Endothelial cell of umbilical vein (primary cell): ENCODE data around the gene MORC2. TPM values are rescaled to one million over a fixed set of nuclear protein-coding genes. Genes with fewer than 3 reads are reported as not detected.

Experiments
- BruUV-seq: library from RNA; stranded (reverse); fragments of 400-500 nt; replicated peaks from 2 replicates; lab custom pipeline; 2021; lab: Mats Ljungman, UMichigan
- CTCF ChIA-PET: fragments of 300-600, 350-600 bp; sonication (Branson Sonifier 250); formaldehyde crosslinking; loops from one replicate; lab custom pipeline; 2021; ENCODE audit warnings: antibody characterized with exemption, inconsistent platforms; lab: Charles Lee
- POLR2A ChIA-PET: fragments of 300-600, 350-600 bp; sonication (Branson Sonifier 250); formaldehyde crosslinking; loops from one replicate; lab custom pipeline; 2021; ENCODE audit warnings: antibody characterized with exemption, inconsistent platforms; lab: Charles Lee
- DNase-seq: peaks from one replicate; pipeline ENCODE4 v3.0.0-alpha.2; 2011; ENCODE audit warnings: low read depth, low spot score
- FAIRE-seq: peaks from 2 replicates; lab custom pipeline; 2011; peaks lifted over from hg19 to GRCh38; lab: Jason Lieb, UNC
- H2AFZ ChIP-seq: 2 replicates; pipeline ENCODE4 v1.6.0; 2012; ENCODE audit warnings: low read depth, low read length, control low read depth, inconsistent platforms
- H3K27ac ChIP-seq: 2 replicates; pipeline ENCODE4 v1.5.1; 2011; ENCODE audit warnings: low read depth, mild to moderate bottlenecking, control low read depth, low read length, moderate library complexity; ENCODE audit not compliant: insufficient read depth
- H3K27me3 ChIP-seq, 2 experiments: 2 replicates each; pipeline versions ENCODE4 v1.6.0 to v1.6.1; 2011; ENCODE audit warnings: low read length in 2 of 2, mixed read lengths in 1 of 2; ENCODE audit not compliant: control insufficient read depth in 2 of 2, insufficient read depth in 2 of 2
- H3K36me3 ChIP-seq, 2 experiments: 2 replicates in 1 of 2; 3 replicates in 1 of 2; pipeline ENCODE4 v1.5.1; 2011; ENCODE audit warnings: low read length in 2 of 2, mild to moderate bottlenecking in 1 of 2, moderate library complexity in 1 of 2; ENCODE audit not compliant: control insufficient read depth in 2 of 2, insufficient read depth in 2 of 2; ENCODE audit errors: extremely low read depth in 1 of 2
- H3K4me1 ChIP-seq: 3 replicates; pipeline ENCODE4 v1.5.1; 2011; ENCODE audit warnings: mild to moderate bottlenecking, low read length; ENCODE audit not compliant: control insufficient read depth, insufficient read depth; ENCODE audit errors: extremely low read depth
- H3K4me2 ChIP-seq: 2 replicates; pipeline ENCODE4 v1.6.1; 2011; ENCODE audit warnings: low read length, control low read depth, mixed read lengths; ENCODE audit not compliant: insufficient read depth
- H3K4me3 ChIP-seq, 3 experiments: fragments of 200-600 bp in 1 of 3; sonication (generic), shearing (Covaris generic) in 1 of 3; replicated peaks in 1 of 3; 2 replicates each; pipeline ENCODE4 v1.5.1; 2011 to 2016; ENCODE audit warnings: control low read depth in 3 of 3, low read length in 3 of 3, mild to moderate bottlenecking in 2 of 3, inconsistent platforms in 1 of 3, low read depth in 1 of 3, moderate library complexity in 1 of 3; ENCODE audit not compliant: insufficient read depth in 1 of 3
- H3K79me2 ChIP-seq: 2 replicates; pipeline ENCODE4 v1.6.0; 2012; ENCODE audit warnings: low read length, inconsistent platforms; ENCODE audit not compliant: control insufficient read depth, insufficient read depth
- H3K9ac ChIP-seq: replicated peaks from 2 replicates; pipeline ENCODE3; 2011; ENCODE audit warnings: low read length, control low read depth; ENCODE audit not compliant: insufficient read depth; ENCODE audit errors: extremely low read depth
- H3K9me1 ChIP-seq: replicated peaks from 3 replicates; pipeline ENCODE4 v1.6.0; 2011; ENCODE audit warnings: mild to moderate bottlenecking, low read length; ENCODE audit not compliant: control insufficient read depth, insufficient read depth; ENCODE audit errors: extremely low read depth
- H3K9me3 ChIP-seq: replicated peaks from 2 replicates; pipeline ENCODE4 v1.5.1; 2012; ENCODE audit warnings: low read length, inconsistent platforms; ENCODE audit not compliant: control insufficient read depth, insufficient read depth
- H4K20me1 ChIP-seq: replicated peaks from 2 replicates; pipeline ENCODE3; 2011; ENCODE audit warnings: mild to moderate bottlenecking, low read length; ENCODE audit not compliant: control insufficient read depth, insufficient read depth; ENCODE audit errors: extremely low read depth
- CTCF ChIP-seq, 2 donors: IDR thresholded peaks; 1 replicate in 1 of 2; 2 replicates in 1 of 2; pipeline ENCODE4 v1.5.1; 2011; ENCODE audit warnings: low read length in 2 of 2, mild to moderate bottlenecking in 2 of 2, moderate library complexity in 2 of 2, control low read depth in 1 of 2, inconsistent platforms in 1 of 2, low read depth in 1 of 2; ENCODE audit not compliant: insufficient read depth in 1 of 2; ENCODE audit errors: extremely low read depth in 1 of 2
- EZH2 ChIP-seq: IDR thresholded peaks from 2 replicates; pipeline ENCODE4 v1.6.1; 2012; ENCODE audit warnings: borderline replicate concordance, low read depth, mild to moderate bottlenecking, moderate library complexity, low read length, inconsistent platforms; ENCODE audit not compliant: severe bottlenecking
- FOS ChIP-seq: IDR thresholded peaks from 2 replicates; pipeline ENCODE4 v1.6.1; 2011; ENCODE audit warnings: mild to moderate bottlenecking, low read length, moderate library complexity, borderline replicate concordance; ENCODE audit not compliant: insufficient read depth
- GATA2 ChIP-seq: IDR thresholded peaks from 2 replicates; pipeline ENCODE4 v1.7.0; 2011; ENCODE audit warnings: low read depth, mild to moderate bottlenecking, moderate library complexity, mixed read lengths, low read length; ENCODE audit not compliant: insufficient read length, insufficient read depth
- JUN ChIP-seq: IDR thresholded peaks from 2 replicates; pipeline ENCODE4 v1.6.1; 2011; ENCODE audit warnings: borderline replicate concordance, low read depth; ENCODE audit not compliant: insufficient read length, insufficient read depth
- MAX ChIP-seq: IDR thresholded peaks from 2 replicates; pipeline ENCODE4 v1.6.1; 2011; ENCODE audit not compliant: insufficient read depth, insufficient read length
- MYC ChIP-seq: IDR thresholded peaks from one replicate; pipeline ENCODE4 v1.6.1; 2011; ENCODE audit warnings: mild to moderate bottlenecking, low read depth, low read length
- POLR2A ChIP-seq: IDR thresholded peaks from 2 replicates; pipeline ENCODE4 v1.6.1; 2012; ENCODE audit warnings: low read depth, mild to moderate bottlenecking, control low read depth, low read length
- POLR2AphosphoS5 ChIP-seq: IDR thresholded peaks from 2 replicates; pipeline ENCODE4 v1.6.1; 2012; ENCODE audit warnings: low read depth, mild to moderate bottlenecking, control low read depth, low read length, moderate library complexity; ENCODE audit not compliant: insufficient read depth
- dilution Hi-C: fragments of 300-500 bp; cut with MboI; formaldehyde crosslinking; loops from one replicate; pipeline ENCODE4 v1.15.0; 2019; ENCODE audit warnings: low sequenced_read_pairs; ENCODE audit not compliant: extremely low pct_ligation_motif_present
- intact Hi-C: fragments of 100-400 bp; cut with micrococcal nuclease; formaldehyde crosslinking; loops from one replicate; pipeline ENCODE4 v1.10.0; 2022
- polyA plus RNA-seq, 4 experiments: library from polyadenylated mRNA; depleted of rRNA in 3 of 4; stranded (reverse) in 3 of 4; unstranded in 1 of 4; fragments of >200 nt; gene quantifications; 2 replicates each; pipeline versions ENCODE4 v1.2.1 to v1.2.3, GENCODE V29; 2011 to 2012; ENCODE audit warnings: missing spikeins in 1 of 4
- total RNA-seq: library from RNA; stranded (reverse); gene quantifications from 2 replicates; pipeline ENCODE4 v1.2.3, GENCODE V29; 2021

Gene MORC2
- total and polyA plus RNA-seq, 2 donors (not counting 3 experiments of a cell fraction or from before 2014, with no cell fraction given): 11.6 to 34.7 TPM

- no peaks in the 10 kb centered on the region for H4K20me1 ChIP-seq
- dilution Hi-C loops: no loop called here
- ChIA-PET CTCF (interaction anchor here (0.7 kb wide), 1 partner anchor 113 kb away, joined by 4 read pairs; no protein-coding TSS in a partner anchor), POLR2A (no interaction called here)
- TF ChIP-seq MAX: no peak
- TF ChIP-seq JUN: no peak
- no peak for TF ChIP-seq POLR2AphosphoS5
- no peak for TF ChIP-seq CTCF (IDR thresholded peaks at IDR 0.05; ENCODE audit: extremely low read depth in 1 of 2, insufficient read depth in 1 of 2, low read depth in 1 of 2, low read length in 2 of 2)
- TF ChIP-seq MYC: no peak
- TF ChIP-seq FOS: no peak
- no peak for TF ChIP-seq POLR2A
- TF ChIP-seq EZH2: no peak
- no peak for TF ChIP-seq GATA2
- no TSS peak for BruUV-seq
- no peak overlapping the region for H3K4me2 ChIP-seq
- intact Hi-C loops: no loop called here
- H3K79me2 ChIP-seq: no peaks in the 10 kb centered on the region
- H3K27ac ChIP-seq: no peak overlapping the region
- no peaks in the 10 kb centered on the region for H3K36me3 ChIP-seq
- no peak overlapping the region for H3K4me3 ChIP-seq
- no peak for FAIRE-seq
- H3K4me1 ChIP-seq: no peaks in the 10 kb centered on the region
- H3K9me3 ChIP-seq: no peaks in the 10 kb centered on the region
- no peaks in the 10 kb centered on the region for H3K27me3 ChIP-seq
- H2AFZ ChIP-seq: no peak overlapping the region
- H3K9me1 ChIP-seq: no peaks in the 10 kb centered on the region
- no peak overlapping the region for H3K9ac ChIP-seq
- no peak for DNase-seq
Measured at GRCh38 chr22:30876221-30876751, 92.3 kb downstream of the MORC2 start.
